Left lung (tissue), 10 donors: Measurements from ENCODE around the gene SLX9. TPM values are rescaled to one million over a fixed set of nuclear protein-coding genes. Genes with fewer than 3 reads are reported as not detected.

Experiments
- ATAC-seq: fragments of 200-7000 bp; cut with Tn5 transposase; one replicate; pipeline ENCODE4 v1.9.1; 2020; ENCODE audit warnings: moderate library complexity
- DNase-seq, 4 donors: peaks; one replicate each; pipeline ENCODE4 v3.0.0-alpha.2; 2013 to 2020
- H3K27ac ChIP-seq, 2 donors: fragments of 200-600 bp; sonication (generic) in 1 of 2; one replicate each; pipeline versions ENCODE4 v1.5.0 to v1.8.0; 2020 to 2021
- H3K27me3 ChIP-seq, 2 donors: fragments of 200-600 bp; sonication (generic) in 1 of 2; one replicate each; pipeline versions ENCODE4 v1.5.0 to v1.8.0; 2020 to 2021
- H3K36me3 ChIP-seq, 2 donors: fragments of 200-600 bp; sonication (generic) in 1 of 2; one replicate each; pipeline versions ENCODE4 v1.5.0 to v1.8.0; 2020 to 2021
- H3K4me1 ChIP-seq, 2 donors: fragments of 200-600 bp; one replicate each; pipeline ENCODE4 v1.8.0; 2021
- H3K4me3 ChIP-seq, 2 donors: fragments of 200-600 bp; sonication (generic) in 1 of 2; one replicate each; pipeline versions ENCODE4 v1.5.0 to v1.8.0; 2020 to 2021; ENCODE audit warnings: mild to moderate bottlenecking in 1 of 2
- H3K9me3 ChIP-seq, 2 donors: fragments of 200-600 bp; sonication (generic) in 1 of 2; one replicate each; pipeline versions ENCODE4 v1.5.0 to v1.8.0; 2020 to 2021
- CTCF ChIP-seq, 2 donors: fragments of 200-600 bp; sonication (generic) in 1 of 2; IDR thresholded peaks; one replicate each; pipeline versions ENCODE4 v1.5.0 to v1.8.0; 2021; ENCODE audit warnings: antibody characterized with exemption in 2 of 2
- intact Hi-C, 2 donors: fragments of 100-400 bp; cut with DNase I; formaldehyde crosslinking; loops; one replicate each; pipeline versions ENCODE4 v1.11.2 to v1.14.2; 2022
- polyA plus RNA-seq, 6 donors: library from polyadenylated mRNA; unstranded; fragments of 120-200 nt; gene quantifications; one replicate each; pipeline ENCODE4 v1.2.1, GENCODE V29; 2013; ENCODE audit not compliant: insufficient read length in 6 of 6
- total RNA-seq, 2 donors: library from RNA; stranded (reverse); fragmentation: NEBNext Ultra II Directional; extraction: Animal tissue kit (Norgen Biotek cat#: 25700); gene quantifications; one replicate each; pipeline ENCODE4 v1.2.1, GENCODE V29; 2021
- donor health status: DM: no; HTN: yes; CAD: no.
- donor health status: DM: no; HTN: no; CAD: no.

Gene SLX9
- total and polyA plus RNA-seq, 8 donors, result 11.5 to 29.6 (median 16.2) TPM

GRCh38 chr21:44990921-44991320, 51.1 kb downstream of the SLX9 start:
- Histone ChIP-seq H3K27me3 (no peaks in the 10 kb centered on the region), H3K4me1 (peaks cover 0 to 5% of the 10 kb centered on the region in 2 donors), H3K4me3 (no peak overlapping the region), H3K36me3 (no peaks in the 10 kb centered on the region), H3K9me3 (no peaks in the 10 kb centered on the region), H3K27ac (no peak overlapping the region)
- ATAC-seq (no peak), DNase-seq (peak in 1 of 4 donors; percentile 59)
- TF ChIP-seq CTCF (IDR thresholded peaks at IDR 0.05), result no peak
- intact Hi-C loops, result no loop called here

GRCh38 chr21:44991538-44992483, 52.0 kb downstream of the SLX9 start:
- H3K27me3 ChIP-seq, result no peaks in the 10 kb centered on the region
- intact Hi-C loops, result no loop called here
- peaks cover 0 to 5% of the 10 kb centered on the region in 2 donors for H3K4me1 ChIP-seq
- no peak for TF ChIP-seq CTCF (IDR thresholded peaks at IDR 0.05)
- no peak overlapping the region for H3K27ac ChIP-seq
- H3K36me3 ChIP-seq, result no peaks in the 10 kb centered on the region
- DNase-seq (peak in 3 of 4 donors; percentile 75 to 91 (median 88)), ATAC-seq (peak; percentile 18)
- H3K9me3 ChIP-seq, result no peaks in the 10 kb centered on the region
- H3K4me3 ChIP-seq, result no peak overlapping the region

- intact Hi-C loops, result no loop called here
- TF ChIP-seq CTCF (IDR thresholded peaks at IDR 0.05), result no peak
- no peak overlapping the region for H3K27ac ChIP-seq
- no peak for ATAC-seq
- no peak overlapping the region for H3K4me3 ChIP-seq
- H3K4me1 ChIP-seq, result peaks cover 0 to 5% of the 10 kb centered on the region in 2 donors
- H3K36me3 ChIP-seq, result no peaks in the 10 kb centered on the region
- DNase-seq, result peak in 1 of 4 donors; percentile 49
- H3K27me3 ChIP-seq, result peaks cover 0 to 5% of the 10 kb centered on the region in 2 donors
- H3K9me3 ChIP-seq, result no peaks in the 10 kb centered on the region
Observed at GRCh38 chr21:44992608-44993031, 52.8 kb downstream of the SLX9 start.

GRCh38 chr21:44993321-44994046, 53.7 kb downstream of the SLX9 start:
- intact Hi-C loops, result no loop called here
- H3K27me3 ChIP-seq, result peaks cover 0 to 9% of the 10 kb centered on the region in 2 donors
- ATAC-seq (no peak), DNase-seq (peak in 1 of 4 donors; percentile 65)
- TF ChIP-seq CTCF (IDR thresholded peaks at IDR 0.05), result no peak
- H3K4me3 ChIP-seq, result no peak overlapping the region
- no peak overlapping the region for H3K27ac ChIP-seq
- H3K4me1 ChIP-seq, result peaks cover 0 to 5% of the 10 kb centered on the region in 2 donors
- H3K36me3 ChIP-seq, result no peaks in the 10 kb centered on the region
- H3K9me3 ChIP-seq, result no peaks in the 10 kb centered on the region
